Endothelial cell of umbilical vein (primary cell): ENCODE data around the gene TMTC1. TPM values are rescaled to one million over a fixed set of nuclear protein-coding genes. Genes with fewer than 3 reads are reported as not detected.
A peak's percentile ranks its signal among the peaks of the same experiment; 100 is the strongest.

Source experiments
- BruUV-seq: library from RNA; stranded (reverse); fragments of 400-500 nt; replicated peaks from 2 replicates; lab custom pipeline; 2021; lab: Mats Ljungman, UMichigan
- CTCF ChIA-PET: fragments of 300-600, 350-600 bp; sonication (Branson Sonifier 250); formaldehyde crosslinking; loops from one replicate; lab custom pipeline; 2021; ENCODE audit warnings: antibody characterized with exemption, inconsistent platforms; lab: Charles Lee
- POLR2A ChIA-PET: fragments of 300-600, 350-600 bp; sonication (Branson Sonifier 250); formaldehyde crosslinking; loops from one replicate; lab custom pipeline; 2021; ENCODE audit warnings: antibody characterized with exemption, inconsistent platforms; lab: Charles Lee
- DNase-seq: peaks from one replicate; pipeline ENCODE4 v3.0.0-alpha.2; 2011; ENCODE audit warnings: low read depth, low spot score
- FAIRE-seq: peaks from 2 replicates; lab custom pipeline; 2011; peaks lifted over from hg19 to GRCh38; lab: Jason Lieb, UNC
- H2AFZ ChIP-seq: 2 replicates; pipeline ENCODE4 v1.6.0; 2012; ENCODE audit warnings: low read depth, low read length, control low read depth, inconsistent platforms
- H3K27ac ChIP-seq: 2 replicates; pipeline ENCODE4 v1.5.1; 2011; ENCODE audit warnings: low read depth, mild to moderate bottlenecking, control low read depth, low read length, moderate library complexity; ENCODE audit not compliant: insufficient read depth
- H3K27me3 ChIP-seq, 2 experiments: 2 replicates each; pipeline versions ENCODE4 v1.6.0 to v1.6.1; 2011; ENCODE audit warnings: low read length in 2 of 2, mixed read lengths in 1 of 2; ENCODE audit not compliant: control insufficient read depth in 2 of 2, insufficient read depth in 2 of 2
- H3K36me3 ChIP-seq, 2 experiments: 2 replicates in 1 of 2; 3 replicates in 1 of 2; pipeline ENCODE4 v1.5.1; 2011; ENCODE audit warnings: low read length in 2 of 2, mild to moderate bottlenecking in 1 of 2, moderate library complexity in 1 of 2; ENCODE audit not compliant: control insufficient read depth in 2 of 2, insufficient read depth in 2 of 2; ENCODE audit errors: extremely low read depth in 1 of 2
- H3K4me1 ChIP-seq: 3 replicates; pipeline ENCODE4 v1.5.1; 2011; ENCODE audit warnings: mild to moderate bottlenecking, low read length; ENCODE audit not compliant: control insufficient read depth, insufficient read depth; ENCODE audit errors: extremely low read depth
- H3K4me2 ChIP-seq: 2 replicates; pipeline ENCODE4 v1.6.1; 2011; ENCODE audit warnings: low read length, control low read depth, mixed read lengths; ENCODE audit not compliant: insufficient read depth
- H3K4me3 ChIP-seq, 3 experiments: fragments of 200-600 bp in 1 of 3; sonication (generic), shearing (Covaris generic) in 1 of 3; replicated peaks in 1 of 3; 2 replicates each; pipeline ENCODE4 v1.5.1; 2011 to 2016; ENCODE audit warnings: control low read depth in 3 of 3, low read length in 3 of 3, mild to moderate bottlenecking in 2 of 3, inconsistent platforms in 1 of 3, low read depth in 1 of 3, moderate library complexity in 1 of 3; ENCODE audit not compliant: insufficient read depth in 1 of 3
- H3K79me2 ChIP-seq: 2 replicates; pipeline ENCODE4 v1.6.0; 2012; ENCODE audit warnings: low read length, inconsistent platforms; ENCODE audit not compliant: control insufficient read depth, insufficient read depth
- H3K9ac ChIP-seq: replicated peaks from 2 replicates; pipeline ENCODE3; 2011; ENCODE audit warnings: low read length, control low read depth; ENCODE audit not compliant: insufficient read depth; ENCODE audit errors: extremely low read depth
- H3K9me1 ChIP-seq: replicated peaks from 3 replicates; pipeline ENCODE4 v1.6.0; 2011; ENCODE audit warnings: mild to moderate bottlenecking, low read length; ENCODE audit not compliant: control insufficient read depth, insufficient read depth; ENCODE audit errors: extremely low read depth
- H3K9me3 ChIP-seq: replicated peaks from 2 replicates; pipeline ENCODE4 v1.5.1; 2012; ENCODE audit warnings: low read length, inconsistent platforms; ENCODE audit not compliant: control insufficient read depth, insufficient read depth
- H4K20me1 ChIP-seq: replicated peaks from 2 replicates; pipeline ENCODE3; 2011; ENCODE audit warnings: mild to moderate bottlenecking, low read length; ENCODE audit not compliant: control insufficient read depth, insufficient read depth; ENCODE audit errors: extremely low read depth
- CTCF ChIP-seq, 2 donors: IDR thresholded peaks; 1 replicate in 1 of 2; 2 replicates in 1 of 2; pipeline ENCODE4 v1.5.1; 2011; ENCODE audit warnings: low read length in 2 of 2, mild to moderate bottlenecking in 2 of 2, moderate library complexity in 2 of 2, control low read depth in 1 of 2, inconsistent platforms in 1 of 2, low read depth in 1 of 2; ENCODE audit not compliant: insufficient read depth in 1 of 2; ENCODE audit errors: extremely low read depth in 1 of 2
- EZH2 ChIP-seq: IDR thresholded peaks from 2 replicates; pipeline ENCODE4 v1.6.1; 2012; ENCODE audit warnings: borderline replicate concordance, low read depth, mild to moderate bottlenecking, moderate library complexity, low read length, inconsistent platforms; ENCODE audit not compliant: severe bottlenecking
- FOS ChIP-seq: IDR thresholded peaks from 2 replicates; pipeline ENCODE4 v1.6.1; 2011; ENCODE audit warnings: mild to moderate bottlenecking, low read length, moderate library complexity, borderline replicate concordance; ENCODE audit not compliant: insufficient read depth
- GATA2 ChIP-seq: IDR thresholded peaks from 2 replicates; pipeline ENCODE4 v1.7.0; 2011; ENCODE audit warnings: low read depth, mild to moderate bottlenecking, moderate library complexity, mixed read lengths, low read length; ENCODE audit not compliant: insufficient read length, insufficient read depth
- JUN ChIP-seq: IDR thresholded peaks from 2 replicates; pipeline ENCODE4 v1.6.1; 2011; ENCODE audit warnings: borderline replicate concordance, low read depth; ENCODE audit not compliant: insufficient read length, insufficient read depth
- MAX ChIP-seq: IDR thresholded peaks from 2 replicates; pipeline ENCODE4 v1.6.1; 2011; ENCODE audit not compliant: insufficient read depth, insufficient read length
- MYC ChIP-seq: IDR thresholded peaks from one replicate; pipeline ENCODE4 v1.6.1; 2011; ENCODE audit warnings: mild to moderate bottlenecking, low read depth, low read length
- POLR2A ChIP-seq: IDR thresholded peaks from 2 replicates; pipeline ENCODE4 v1.6.1; 2012; ENCODE audit warnings: low read depth, mild to moderate bottlenecking, control low read depth, low read length
- POLR2AphosphoS5 ChIP-seq: IDR thresholded peaks from 2 replicates; pipeline ENCODE4 v1.6.1; 2012; ENCODE audit warnings: low read depth, mild to moderate bottlenecking, control low read depth, low read length, moderate library complexity; ENCODE audit not compliant: insufficient read depth
- dilution Hi-C: fragments of 300-500 bp; cut with MboI; formaldehyde crosslinking; loops from one replicate; pipeline ENCODE4 v1.15.0; 2019; ENCODE audit warnings: low sequenced_read_pairs; ENCODE audit not compliant: extremely low pct_ligation_motif_present
- intact Hi-C: fragments of 100-400 bp; cut with micrococcal nuclease; formaldehyde crosslinking; loops from one replicate; pipeline ENCODE4 v1.10.0; 2022
- polyA plus RNA-seq, 4 experiments: library from polyadenylated mRNA; depleted of rRNA in 3 of 4; stranded (reverse) in 3 of 4; unstranded in 1 of 4; fragments of >200 nt; gene quantifications; 2 replicates each; pipeline versions ENCODE4 v1.2.1 to v1.2.3, GENCODE V29; 2011 to 2012; ENCODE audit warnings: missing spikeins in 1 of 4
- total RNA-seq: library from RNA; stranded (reverse); gene quantifications from 2 replicates; pipeline ENCODE4 v1.2.3, GENCODE V29; 2021

Gene TMTC1
- total and polyA plus RNA-seq, 2 donors (not counting 3 experiments of a cell fraction or from before 2014, with no cell fraction given), result 5.4 to 5.9 TPM

GRCh38 chr12:29516431-29516875, 267.3 kb downstream of the TMTC1 start:
- Histone ChIP-seq H3K4me3 (no peak overlapping the region), H4K20me1 (no peaks in the 10 kb centered on the region), H3K4me2 (no peak overlapping the region), H3K9ac (no peak overlapping the region), H3K27me3 (no peaks in the 10 kb centered on the region), H3K79me2 (no peaks in the 10 kb centered on the region), H3K36me3 (no peaks in the 10 kb centered on the region), H3K9me3 (no peaks in the 10 kb centered on the region), H3K9me1 (no peaks in the 10 kb centered on the region), H2AFZ (no peak overlapping the region), H3K27ac (no peak overlapping the region), H3K4me1 (no peaks in the 10 kb centered on the region)
- dilution Hi-C loops (no loop called here), intact Hi-C loops (loop anchor here (2.0 to 10.0 kb wide), 2 partner anchors 212 to 444 kb away; no protein-coding TSS in a partner anchor)
- ChIA-PET POLR2A (no interaction called here), CTCF (interaction anchor here (0.8 to 1.4 kb wide), 3 partner anchors 428 to 941 kb away, joined by 4 to 7 read pairs (median 5); no protein-coding TSS in a partner anchor)
- FAIRE-seq (peak; percentile 62), DNase-seq (peak; percentile 1)
- TF ChIP-seq EZH2 (no peak), FOS (peak; percentile 55), JUN (peak; percentile 9), MYC (no peak)
- no TSS peak for BruUV-seq

- BruUV-seq, result no TSS peak
- H3K79me2 ChIP-seq, result no peaks in the 10 kb centered on the region
- dilution Hi-C loops (no loop called here), intact Hi-C loops (loop anchor here (10.0 kb wide), 1 partner anchor 206 kb away; no protein-coding TSS in a partner anchor)
- H3K9ac ChIP-seq, result no peak overlapping the region
- CTCF ChIA-PET, result interaction anchor here (0.6 to 1.9 kb wide), 2 partner anchors 404 to 437 kb away, joined by 3 to 6 read pairs; no protein-coding TSS in a partner anchor
- no peak overlapping the region for H2AFZ ChIP-seq
- H3K27me3 ChIP-seq, result no peaks in the 10 kb centered on the region
- H3K9me3 ChIP-seq, result no peaks in the 10 kb centered on the region
- no peaks in the 10 kb centered on the region for H3K36me3 ChIP-seq
- TF ChIP-seq MAX, result no peak
- TF ChIP-seq JUN, result no peak
- no peak for TF ChIP-seq CTCF (IDR thresholded peaks at IDR 0.05; ENCODE audit: extremely low read depth in 1 of 2, insufficient read depth in 1 of 2, low read depth in 1 of 2, low read length in 2 of 2)
- no peak for TF ChIP-seq MYC
- TF ChIP-seq FOS, result no peak
- TF ChIP-seq POLR2A, result no peak
- TF ChIP-seq GATA2, result no peak
- no peak for TF ChIP-seq EZH2
- no peak for TF ChIP-seq POLR2AphosphoS5
- H3K27ac ChIP-seq, result no peak overlapping the region
- no peaks in the 10 kb centered on the region for H3K4me1 ChIP-seq
- no peaks in the 10 kb centered on the region for H4K20me1 ChIP-seq
- DNase-seq (no peak), FAIRE-seq (no peak)
- H3K4me2 ChIP-seq, result no peak overlapping the region
- no peaks in the 10 kb centered on the region for H3K9me1 ChIP-seq
- POLR2A ChIA-PET, result no interaction called here
- no peak overlapping the region for H3K4me3 ChIP-seq
Measured at GRCh38 chr12:29510591-29511185, 273.1 kb downstream of the TMTC1 start.
